ENCODE data around the gene SH2D1B.

Gene SH2D1B

GRCh38 chr1:162384116-162384515 is 27.8 kb downstream of the SH2D1B start:
- Histone ChIP-seq H3K4me3 (replicated peaks; ENCODE audit: insufficient read depth, low read length) (no peak overlapping the region), H3K27me3 (ENCODE audit: insufficient read depth, poor library complexity, severe bottlenecking) (no peaks in the 10 kb centered on the region), H3K27ac (replicated peaks) (no peak overlapping the region)
- no peak for TF ChIP-seq GABPA (IDR thresholded peaks at IDR 0.05; ENCODE audit: low read depth)
- no peak for TF ChIP-seq SPI1 (IDR thresholded peaks at IDR 0.05; ENCODE audit: borderline replicate concordance, low read depth)
- TF ChIP-seq REST (IDR thresholded peaks at IDR 0.05; ENCODE audit: insufficient replicate concordance, low read depth): no peak
- TF ChIP-seq CTCF (IDR thresholded peaks at IDR 0.05; ENCODE audit: insufficient read depth, low read length): no peak
- no peak for TF ChIP-seq POLR2AphosphoS5 (IDR thresholded peaks at IDR 0.05; ENCODE audit: low read depth)
- DNase-seq (ENCODE audit: low read depth in 1 of 2, low spot score in 1 of 2): no peak

GRCh38 chr1:162383516-162383915 is 28.4 kb downstream of the SH2D1B start:
- no peak overlapping the region for H3K27ac ChIP-seq (replicated peaks)
- no peak for TF ChIP-seq GABPA (IDR thresholded peaks at IDR 0.05; ENCODE audit: low read depth)
- no peak for TF ChIP-seq POLR2AphosphoS5 (IDR thresholded peaks at IDR 0.05; ENCODE audit: low read depth)
- no peak for TF ChIP-seq REST (IDR thresholded peaks at IDR 0.05; ENCODE audit: insufficient replicate concordance, low read depth)
- TF ChIP-seq CTCF (IDR thresholded peaks at IDR 0.05; ENCODE audit: insufficient read depth, low read length): no peak
- TF ChIP-seq SPI1 (IDR thresholded peaks at IDR 0.05; ENCODE audit: borderline replicate concordance, low read depth): no peak
- H3K27me3 ChIP-seq (ENCODE audit: insufficient read depth, poor library complexity, severe bottlenecking): no peaks in the 10 kb centered on the region
- DNase-seq (ENCODE audit: low read depth in 1 of 2, low spot score in 1 of 2): no peak
- no peak overlapping the region for H3K4me3 ChIP-seq (replicated peaks; ENCODE audit: insufficient read depth, low read length)

- Histone ChIP-seq H3K27ac (replicated peaks) (no peak overlapping the region), H3K4me3 (replicated peaks; ENCODE audit: insufficient read depth, low read length) (no peak overlapping the region), H3K27me3 (ENCODE audit: insufficient read depth, poor library complexity, severe bottlenecking) (no peaks in the 10 kb centered on the region)
- TF ChIP-seq POLR2AphosphoS5 (IDR thresholded peaks at IDR 0.05; ENCODE audit: low read depth): no peak
- no peak for TF ChIP-seq REST (IDR thresholded peaks at IDR 0.05; ENCODE audit: insufficient replicate concordance, low read depth)
- no peak for TF ChIP-seq SPI1 (IDR thresholded peaks at IDR 0.05; ENCODE audit: borderline replicate concordance, low read depth)
- no peak for TF ChIP-seq GABPA (IDR thresholded peaks at IDR 0.05; ENCODE audit: low read depth)
- TF ChIP-seq CTCF (IDR thresholded peaks at IDR 0.05; ENCODE audit: insufficient read depth, low read length): no peak
- no peak for DNase-seq (ENCODE audit: low read depth in 1 of 2, low spot score in 1 of 2)
Measured at GRCh38 chr1:162383091-162383490, 28.8 kb downstream of the SH2D1B start.
